Measurements from ENCODE around the gene UBP1.

Gene UBP1

DNA sequence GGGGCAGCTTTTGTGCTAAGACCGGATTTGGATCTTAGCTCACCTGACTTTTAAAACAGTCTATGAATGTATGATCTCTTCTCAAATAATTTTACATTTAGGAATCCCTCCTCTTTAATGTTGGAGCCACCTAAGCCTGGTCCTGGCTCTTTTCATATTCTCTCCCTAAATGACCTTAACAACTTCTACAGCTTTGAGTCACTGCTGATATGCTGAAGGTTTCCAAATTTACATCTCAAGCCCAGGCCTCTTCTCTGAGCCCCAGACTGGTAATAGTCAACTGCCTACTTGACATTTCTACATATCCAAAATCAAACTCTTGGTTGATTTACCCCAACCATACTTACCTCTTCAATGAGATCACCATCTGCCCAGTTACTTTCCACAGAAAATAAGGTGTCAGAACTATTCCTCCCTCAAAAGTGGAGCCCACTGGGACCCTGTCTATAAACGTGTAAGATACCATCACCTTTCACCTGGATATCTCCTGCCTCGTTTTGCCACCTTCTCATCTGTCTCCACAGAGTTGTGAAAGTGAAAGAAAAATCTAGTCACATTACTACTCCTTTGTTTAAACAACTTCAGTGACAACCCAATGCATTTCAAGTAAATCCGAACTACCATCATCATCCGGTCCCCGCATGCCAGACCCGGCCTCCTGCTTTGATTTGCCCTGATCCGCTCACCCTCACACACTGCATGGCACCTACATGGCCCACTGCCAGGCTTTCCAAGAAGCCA is 48.8 kb downstream of the UBP1 start:
- TF ChIP-seq, protein P1, sequence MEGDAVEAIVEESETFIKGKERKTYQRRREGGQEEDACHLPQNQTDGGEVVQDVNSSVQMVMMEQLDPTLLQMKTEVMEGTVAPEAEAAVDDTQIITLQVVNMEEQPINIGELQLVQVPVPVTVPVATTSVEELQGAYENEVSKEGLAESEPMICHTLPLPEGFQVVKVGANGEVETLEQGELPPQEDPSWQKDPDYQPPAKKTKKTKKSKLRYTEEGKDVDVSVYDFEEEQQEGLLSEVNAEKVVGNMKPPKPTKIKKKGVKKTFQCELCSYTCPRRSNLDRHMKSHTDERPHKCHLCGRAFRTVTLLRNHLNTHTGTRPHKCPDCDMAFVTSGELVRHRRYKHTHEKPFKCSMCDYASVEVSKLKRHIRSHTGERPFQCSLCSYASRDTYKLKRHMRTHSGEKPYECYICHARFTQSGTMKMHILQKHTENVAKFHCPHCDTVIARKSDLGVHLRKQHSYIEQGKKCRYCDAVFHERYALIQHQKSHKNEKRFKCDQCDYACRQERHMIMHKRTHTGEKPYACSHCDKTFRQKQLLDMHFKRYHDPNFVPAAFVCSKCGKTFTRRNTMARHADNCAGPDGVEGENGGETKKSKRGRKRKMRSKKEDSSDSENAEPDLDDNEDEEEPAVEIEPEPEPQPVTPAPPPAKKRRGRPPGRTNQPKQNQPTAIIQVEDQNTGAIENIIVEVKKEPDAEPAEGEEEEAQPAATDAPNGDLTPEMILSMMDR (IDR thresholded peaks at IDR 0.05; ENCODE audit: low read depth, low read length, missing control alignments), result no peak
- DNase-seq (ENCODE audit: extremely low read depth, low read depth), result no peak
- no peak overlapping the region for H3K4me3 ChIP-seq (replicated peaks; ENCODE audit: low read depth, low read length)

DNA sequence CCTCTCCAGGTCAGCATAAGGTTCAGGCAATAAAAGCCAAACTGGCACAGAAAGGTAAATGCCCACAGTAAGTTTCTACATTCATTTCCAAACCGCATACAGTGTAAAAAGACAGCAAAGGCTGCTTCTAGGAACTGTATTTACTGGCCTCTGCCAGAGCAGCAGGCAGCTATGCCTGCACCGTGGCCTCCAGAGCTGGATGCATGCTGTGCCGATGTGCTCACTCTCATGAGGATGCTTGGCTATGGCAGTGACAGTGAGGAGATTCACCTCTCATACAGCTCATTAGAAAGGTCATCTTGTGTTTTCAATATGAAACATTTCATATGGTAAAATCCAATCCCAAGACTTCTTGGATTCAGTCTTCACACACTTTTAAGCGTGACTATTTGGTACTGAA is 50.3 kb downstream of the UBP1 start:
- TF ChIP-seq, protein P1 (IDR thresholded peaks at IDR 0.05; ENCODE audit: low read depth, low read length, missing control alignments), result no peak
- no peak for DNase-seq (ENCODE audit: extremely low read depth, low read depth)
- no peak overlapping the region for H3K4me3 ChIP-seq (replicated peaks; ENCODE audit: low read depth, low read length)

DNA sequence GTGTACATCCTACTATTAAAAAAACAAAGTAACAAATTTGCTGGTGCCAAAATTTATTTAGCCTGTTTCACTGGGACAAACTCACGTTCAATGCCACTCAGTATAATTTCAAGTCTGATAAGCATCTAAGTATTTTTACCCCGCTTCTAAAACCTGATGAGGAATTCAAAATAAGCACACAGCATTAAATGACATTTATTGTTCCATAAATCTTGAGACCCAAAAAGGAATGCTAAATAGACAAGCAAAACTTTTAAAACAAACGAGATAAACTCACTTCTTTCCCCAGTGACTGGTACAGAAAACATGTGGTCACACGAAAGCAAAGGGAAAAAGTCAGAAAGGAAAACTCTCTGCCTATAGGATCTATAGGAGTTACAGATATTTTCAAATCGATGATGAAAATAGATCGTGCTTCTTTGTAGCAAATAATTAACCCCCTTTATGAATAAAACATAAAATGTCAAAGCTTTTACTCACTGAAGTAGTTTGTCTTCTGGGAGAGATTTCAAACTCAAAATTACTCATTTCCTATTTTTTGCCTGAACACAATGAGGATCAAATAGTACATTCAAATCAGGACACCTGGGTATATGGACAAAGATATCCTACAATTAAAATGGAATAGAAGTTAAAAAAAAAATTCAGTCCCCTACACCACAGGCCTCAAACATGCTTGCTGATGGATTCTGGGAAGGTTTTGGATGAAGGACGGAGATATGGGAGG is 51.7 kb downstream of the UBP1 start:
- DNase-seq (ENCODE audit: extremely low read depth, low read depth), result no peak
- H3K4me3 ChIP-seq (replicated peaks; ENCODE audit: low read depth, low read length), result no peak overlapping the region
- TF ChIP-seq, protein P1 (IDR thresholded peaks at IDR 0.05; ENCODE audit: low read depth, low read length, missing control alignments), result no peak

DNA sequence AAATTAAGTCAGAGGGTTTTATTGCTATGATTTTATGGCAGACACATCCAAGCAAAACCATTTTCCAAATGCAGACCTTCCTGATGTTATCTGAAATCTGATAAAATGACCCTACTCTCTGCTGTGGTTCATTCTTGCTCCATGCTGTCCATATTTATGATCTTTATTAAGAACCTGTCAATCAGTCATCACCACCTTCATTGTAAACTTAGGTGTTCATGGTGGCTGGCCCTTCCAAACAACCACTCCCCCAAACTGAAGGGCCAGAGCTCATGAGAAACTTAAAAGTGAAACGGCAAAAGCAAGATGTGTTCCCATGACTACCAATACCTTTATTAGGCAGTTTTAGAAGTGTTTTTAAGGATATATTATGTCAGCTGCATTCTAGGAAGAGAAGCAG is 53.6 kb downstream of the UBP1 start:
- TF ChIP-seq, protein P1 (IDR thresholded peaks at IDR 0.05; ENCODE audit: low read depth, low read length, missing control alignments), result no peak
- no peak overlapping the region for H3K4me3 ChIP-seq (replicated peaks; ENCODE audit: low read depth, low read length)
- no peak for DNase-seq (ENCODE audit: extremely low read depth, low read depth)

DNA sequence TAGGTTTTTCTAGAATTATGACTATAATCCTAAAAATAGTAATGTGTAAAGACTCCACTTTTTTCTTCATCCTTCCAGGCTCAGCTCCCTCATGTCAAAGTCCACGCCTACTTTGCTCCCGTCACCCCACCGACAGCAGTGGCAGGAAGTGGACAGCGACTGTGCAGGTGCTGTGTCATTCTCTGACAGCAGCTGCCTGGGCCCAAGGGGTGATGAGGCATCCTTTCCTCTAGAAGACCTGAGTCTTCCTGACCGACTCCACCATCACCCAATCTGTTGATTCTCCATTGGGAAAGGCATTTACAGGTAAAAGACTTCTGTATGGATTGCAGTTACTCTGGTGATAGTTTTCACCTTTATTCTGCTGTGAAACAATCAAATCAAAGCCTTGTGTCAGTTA is 54.8 kb downstream of the UBP1 start:
- TF ChIP-seq, protein P1 (IDR thresholded peaks at IDR 0.05; ENCODE audit: low read depth, low read length, missing control alignments), result no peak
- H3K4me3 ChIP-seq (replicated peaks; ENCODE audit: low read depth, low read length), result no peak overlapping the region
- no peak for DNase-seq (ENCODE audit: extremely low read depth, low read depth)

DNA sequence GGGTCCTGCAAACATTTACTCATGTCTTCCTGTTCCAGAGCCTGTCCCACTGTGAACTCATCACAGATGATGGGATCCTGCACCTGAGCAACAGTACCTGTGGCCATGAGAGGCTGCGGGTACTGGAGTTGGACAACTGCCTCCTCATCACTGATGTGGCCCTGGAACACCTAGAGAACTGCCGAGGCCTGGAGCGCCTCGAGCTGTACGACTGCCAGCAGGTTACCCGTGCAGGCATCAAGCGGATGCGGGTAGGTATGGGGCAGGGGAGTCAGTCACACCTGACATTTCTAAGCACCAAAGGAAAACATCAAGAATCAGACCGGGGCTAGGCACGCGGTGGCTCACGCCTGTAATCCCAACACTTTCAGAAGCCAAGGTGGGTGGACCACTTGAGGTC is 56.3 kb downstream of the UBP1 start:
- H3K4me3 ChIP-seq (replicated peaks; ENCODE audit: low read depth, low read length), result no peak overlapping the region
- TF ChIP-seq, protein P1 (IDR thresholded peaks at IDR 0.05; ENCODE audit: low read depth, low read length, missing control alignments), result no peak
- DNase-seq (ENCODE audit: extremely low read depth, low read depth), result no peak
